ENCODE data around the gene FGFRL1.

- TF ChIP-seq CTCF (IDR thresholded peaks at IDR 0.05; ENCODE audit: insufficient read depth, low read length) (no peak), GABPA (IDR thresholded peaks at IDR 0.05; ENCODE audit: low read depth) (no peak), POLR2AphosphoS5 (IDR thresholded peaks at IDR 0.05; ENCODE audit: low read depth) (no peak)
Measured at GRCh38 chr4:1057403-1057745, 45.9 kb downstream of the FGFRL1 start.
